ENCODE results near the gene ITGBL1.

DNA sequence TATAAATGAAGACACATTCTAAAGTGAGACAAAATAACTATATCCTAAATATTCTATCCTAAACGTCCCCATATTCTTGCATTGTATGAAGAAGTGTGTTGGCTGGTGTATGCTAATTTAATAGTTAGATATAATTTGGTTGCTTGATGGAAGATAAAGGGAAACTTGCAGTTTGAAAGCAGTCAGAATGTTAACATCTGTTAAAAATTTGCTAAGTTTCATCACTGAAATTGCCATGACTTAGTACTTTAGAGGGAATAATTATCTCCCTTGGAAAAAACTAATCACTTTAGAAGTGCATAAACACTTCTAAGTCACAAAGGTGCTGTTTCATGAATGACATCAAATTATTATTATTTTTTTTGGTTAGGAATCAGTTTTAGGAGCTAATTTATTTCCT lies 61.6 kb downstream of the ITGBL1 start:
- TF ChIP-seq, protein P1, sequence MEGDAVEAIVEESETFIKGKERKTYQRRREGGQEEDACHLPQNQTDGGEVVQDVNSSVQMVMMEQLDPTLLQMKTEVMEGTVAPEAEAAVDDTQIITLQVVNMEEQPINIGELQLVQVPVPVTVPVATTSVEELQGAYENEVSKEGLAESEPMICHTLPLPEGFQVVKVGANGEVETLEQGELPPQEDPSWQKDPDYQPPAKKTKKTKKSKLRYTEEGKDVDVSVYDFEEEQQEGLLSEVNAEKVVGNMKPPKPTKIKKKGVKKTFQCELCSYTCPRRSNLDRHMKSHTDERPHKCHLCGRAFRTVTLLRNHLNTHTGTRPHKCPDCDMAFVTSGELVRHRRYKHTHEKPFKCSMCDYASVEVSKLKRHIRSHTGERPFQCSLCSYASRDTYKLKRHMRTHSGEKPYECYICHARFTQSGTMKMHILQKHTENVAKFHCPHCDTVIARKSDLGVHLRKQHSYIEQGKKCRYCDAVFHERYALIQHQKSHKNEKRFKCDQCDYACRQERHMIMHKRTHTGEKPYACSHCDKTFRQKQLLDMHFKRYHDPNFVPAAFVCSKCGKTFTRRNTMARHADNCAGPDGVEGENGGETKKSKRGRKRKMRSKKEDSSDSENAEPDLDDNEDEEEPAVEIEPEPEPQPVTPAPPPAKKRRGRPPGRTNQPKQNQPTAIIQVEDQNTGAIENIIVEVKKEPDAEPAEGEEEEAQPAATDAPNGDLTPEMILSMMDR (conservative IDR thresholded peaks at IDR 0.05; ENCODE audit: low read depth in 2 of 2): no peak
- no peak for TF ChIP-seq EZH2 (IDR thresholded peaks at IDR 0.05; ENCODE audit: low read depth, unreplicated experiment)
- no peak for TF ChIP-seq POLR2AphosphoS5 (IDR thresholded peaks at IDR 0.05; ENCODE audit: low read depth)
- TF ChIP-seq, protein P2, sequence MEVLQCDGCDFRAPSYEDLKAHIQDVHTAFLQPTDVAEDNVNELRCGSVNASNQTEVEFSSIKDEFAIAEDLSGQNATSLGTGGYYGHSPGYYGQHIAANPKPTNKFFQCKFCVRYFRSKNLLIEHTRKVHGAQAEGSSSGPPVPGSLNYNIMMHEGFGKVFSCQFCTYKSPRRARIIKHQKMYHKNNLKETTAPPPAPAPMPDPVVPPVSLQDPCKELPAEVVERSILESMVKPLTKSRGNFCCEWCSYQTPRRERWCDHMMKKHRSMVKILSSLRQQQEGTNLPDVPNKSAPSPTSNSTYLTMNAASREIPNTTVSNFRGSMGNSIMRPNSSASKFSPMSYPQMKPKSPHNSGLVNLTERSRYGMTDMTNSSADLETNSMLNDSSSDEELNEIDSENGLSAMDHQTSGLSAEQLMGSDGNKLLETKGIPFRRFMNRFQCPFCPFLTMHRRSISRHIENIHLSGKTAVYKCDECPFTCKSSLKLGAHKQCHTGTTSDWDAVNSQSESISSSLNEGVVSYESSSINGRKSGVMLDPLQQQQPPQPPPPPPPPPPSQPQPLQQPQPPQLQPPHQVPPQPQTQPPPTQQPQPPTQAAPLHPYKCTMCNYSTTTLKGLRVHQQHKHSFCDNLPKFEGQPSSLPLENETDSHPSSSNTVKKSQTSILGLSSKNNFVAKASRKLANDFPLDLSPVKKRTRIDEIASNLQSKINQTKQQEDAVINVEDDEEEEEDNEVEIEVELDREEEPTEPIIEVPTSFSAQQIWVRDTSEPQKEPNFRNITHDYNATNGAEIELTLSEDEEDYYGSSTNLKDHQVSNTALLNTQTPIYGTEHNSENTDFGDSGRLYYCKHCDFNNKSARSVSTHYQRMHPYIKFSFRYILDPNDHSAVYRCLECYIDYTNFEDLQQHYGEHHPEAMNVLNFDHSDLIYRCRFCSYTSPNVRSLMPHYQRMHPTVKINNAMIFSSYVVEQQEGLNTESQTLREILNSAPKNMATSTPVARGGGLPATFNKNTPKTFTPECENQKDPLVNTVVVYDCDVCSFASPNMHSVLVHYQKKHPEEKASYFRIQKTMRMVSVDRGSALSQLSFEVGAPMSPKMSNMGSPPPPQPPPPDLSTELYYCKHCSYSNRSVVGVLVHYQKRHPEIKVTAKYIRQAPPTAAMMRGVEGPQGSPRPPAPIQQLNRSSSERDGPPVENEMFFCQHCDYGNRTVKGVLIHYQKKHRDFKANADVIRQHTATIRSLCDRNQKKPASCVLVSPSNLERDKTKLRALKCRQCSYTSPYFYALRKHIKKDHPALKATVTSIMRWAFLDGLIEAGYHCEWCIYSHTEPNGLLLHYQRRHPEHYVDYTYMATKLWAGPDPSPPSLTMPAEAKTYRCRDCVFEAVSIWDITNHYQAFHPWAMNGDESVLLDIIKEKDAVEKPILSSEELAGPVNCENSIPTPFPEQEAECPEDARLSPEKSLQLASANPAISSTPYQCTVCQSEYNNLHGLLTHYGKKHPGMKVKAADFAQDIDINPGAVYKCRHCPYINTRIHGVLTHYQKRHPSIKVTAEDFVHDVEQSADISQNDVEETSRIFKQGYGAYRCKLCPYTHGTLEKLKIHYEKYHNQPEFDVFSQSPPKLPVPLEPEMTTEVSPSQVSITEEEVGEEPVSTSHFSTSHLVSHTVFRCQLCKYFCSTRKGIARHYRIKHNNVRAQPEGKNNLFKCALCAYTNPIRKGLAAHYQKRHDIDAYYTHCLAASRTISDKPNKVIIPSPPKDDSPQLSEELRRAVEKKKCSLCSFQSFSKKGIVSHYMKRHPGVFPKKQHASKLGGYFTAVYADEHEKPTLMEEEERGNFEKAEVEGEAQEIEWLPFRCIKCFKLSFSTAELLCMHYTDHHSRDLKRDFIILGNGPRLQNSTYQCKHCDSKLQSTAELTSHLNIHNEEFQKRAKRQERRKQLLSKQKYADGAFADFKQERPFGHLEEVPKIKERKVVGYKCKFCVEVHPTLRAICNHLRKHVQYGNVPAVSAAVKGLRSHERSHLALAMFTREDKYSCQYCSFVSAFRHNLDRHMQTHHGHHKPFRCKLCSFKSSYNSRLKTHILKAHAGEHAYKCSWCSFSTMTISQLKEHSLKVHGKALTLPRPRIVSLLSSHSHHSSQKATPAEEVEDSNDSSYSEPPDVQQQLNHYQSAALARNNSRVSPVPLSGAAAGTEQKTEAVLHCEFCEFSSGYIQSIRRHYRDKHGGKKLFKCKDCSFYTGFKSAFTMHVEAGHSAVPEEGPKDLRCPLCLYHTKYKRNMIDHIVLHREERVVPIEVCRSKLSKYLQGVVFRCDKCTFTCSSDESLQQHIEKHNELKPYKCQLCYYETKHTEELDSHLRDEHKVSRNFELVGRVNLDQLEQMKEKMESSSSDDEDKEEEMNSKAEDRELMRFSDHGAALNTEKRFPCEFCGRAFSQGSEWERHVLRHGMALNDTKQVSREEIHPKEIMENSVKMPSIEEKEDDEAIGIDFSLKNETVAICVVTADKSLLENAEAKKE (CRISPR knock-in tag; IDR thresholded peaks at IDR 0.05): no peak
- TF ChIP-seq ZNF331 (CRISPR knock-in tag; IDR thresholded peaks at IDR 0.05; ENCODE audit: low read depth): no peak
- TF ChIP-seq JUNB (IDR thresholded peaks at IDR 0.05; ENCODE audit: unreplicated experiment): no peak
- TF ChIP-seq ZNF114 (CRISPR knock-in tag; IDR thresholded peaks at IDR 0.05): no peak
- TF ChIP-seq STAT1 (IDR thresholded peaks at IDR 0.05; ENCODE audit: unreplicated experiment): no peak
- no peak for TF ChIP-seq CREB1 (CRISPR knock-in tag; IDR thresholded peaks at IDR 0.05; ENCODE audit: low read depth)
- TF ChIP-seq, protein P3, sequence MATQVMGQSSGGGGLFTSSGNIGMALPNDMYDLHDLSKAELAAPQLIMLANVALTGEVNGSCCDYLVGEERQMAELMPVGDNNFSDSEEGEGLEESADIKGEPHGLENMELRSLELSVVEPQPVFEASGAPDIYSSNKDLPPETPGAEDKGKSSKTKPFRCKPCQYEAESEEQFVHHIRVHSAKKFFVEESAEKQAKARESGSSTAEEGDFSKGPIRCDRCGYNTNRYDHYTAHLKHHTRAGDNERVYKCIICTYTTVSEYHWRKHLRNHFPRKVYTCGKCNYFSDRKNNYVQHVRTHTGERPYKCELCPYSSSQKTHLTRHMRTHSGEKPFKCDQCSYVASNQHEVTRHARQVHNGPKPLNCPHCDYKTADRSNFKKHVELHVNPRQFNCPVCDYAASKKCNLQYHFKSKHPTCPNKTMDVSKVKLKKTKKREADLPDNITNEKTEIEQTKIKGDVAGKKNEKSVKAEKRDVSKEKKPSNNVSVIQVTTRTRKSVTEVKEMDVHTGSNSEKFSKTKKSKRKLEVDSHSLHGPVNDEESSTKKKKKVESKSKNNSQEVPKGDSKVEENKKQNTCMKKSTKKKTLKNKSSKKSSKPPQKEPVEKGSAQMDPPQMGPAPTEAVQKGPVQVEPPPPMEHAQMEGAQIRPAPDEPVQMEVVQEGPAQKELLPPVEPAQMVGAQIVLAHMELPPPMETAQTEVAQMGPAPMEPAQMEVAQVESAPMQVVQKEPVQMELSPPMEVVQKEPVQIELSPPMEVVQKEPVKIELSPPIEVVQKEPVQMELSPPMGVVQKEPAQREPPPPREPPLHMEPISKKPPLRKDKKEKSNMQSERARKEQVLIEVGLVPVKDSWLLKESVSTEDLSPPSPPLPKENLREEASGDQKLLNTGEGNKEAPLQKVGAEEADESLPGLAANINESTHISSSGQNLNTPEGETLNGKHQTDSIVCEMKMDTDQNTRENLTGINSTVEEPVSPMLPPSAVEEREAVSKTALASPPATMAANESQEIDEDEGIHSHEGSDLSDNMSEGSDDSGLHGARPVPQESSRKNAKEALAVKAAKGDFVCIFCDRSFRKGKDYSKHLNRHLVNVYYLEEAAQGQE (IDR thresholded peaks at IDR 0.05; ENCODE audit: unreplicated experiment): no peak
- TF ChIP-seq EZH2phosphoT487 (IDR thresholded peaks at IDR 0.05; ENCODE audit: unreplicated experiment): no peak
- TF ChIP-seq, protein P4, sequence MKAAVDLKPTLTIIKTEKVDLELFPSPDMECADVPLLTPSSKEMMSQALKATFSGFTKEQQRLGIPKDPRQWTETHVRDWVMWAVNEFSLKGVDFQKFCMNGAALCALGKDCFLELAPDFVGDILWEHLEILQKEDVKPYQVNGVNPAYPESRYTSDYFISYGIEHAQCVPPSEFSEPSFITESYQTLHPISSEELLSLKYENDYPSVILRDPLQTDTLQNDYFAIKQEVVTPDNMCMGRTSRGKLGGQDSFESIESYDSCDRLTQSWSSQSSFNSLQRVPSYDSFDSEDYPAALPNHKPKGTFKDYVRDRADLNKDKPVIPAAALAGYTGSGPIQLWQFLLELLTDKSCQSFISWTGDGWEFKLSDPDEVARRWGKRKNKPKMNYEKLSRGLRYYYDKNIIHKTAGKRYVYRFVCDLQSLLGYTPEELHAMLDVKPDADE (IDR thresholded peaks at IDR 0.05): no peak

All from GM23338 (cell line).